Measurements from ENCODE around the gene KRTAP12-2.

DNA sequence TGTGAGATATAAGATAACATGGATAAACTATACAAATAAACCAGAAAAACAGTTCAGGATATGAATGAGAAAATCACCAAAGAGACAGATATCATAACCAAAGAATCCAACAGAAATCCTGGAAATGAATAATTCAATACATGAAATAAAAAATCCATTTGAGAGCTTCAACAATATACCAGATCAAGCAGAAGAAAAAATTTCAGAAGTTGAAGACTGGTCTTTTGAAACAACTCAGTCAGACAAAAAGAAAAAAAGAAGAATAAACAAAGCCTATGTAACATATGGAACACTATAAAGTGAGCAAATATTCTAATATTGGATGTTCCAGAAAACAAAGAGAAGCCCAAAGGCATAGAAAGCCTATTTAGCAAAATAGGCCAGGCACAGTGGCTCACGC, 5.2 kb upstream of the KRTAP12-2 start:
- TF ChIP-seq ZNF274 (IDR thresholded peaks at IDR 0.05; ENCODE audit: low read depth, low read length) (no peak), SUZ12 (IDR thresholded peaks at IDR 0.05; ENCODE audit: extremely low read depth, insufficient read depth, insufficient read length) (no peak)
